Islet of Langerhans (tissue), 1 donor: ENCODE results near the gene FRK.
"Not testable (repeated sequence)": the region's sequence is repeated elsewhere in the genome, so short reads cannot be mapped to it uniquely, and the experiment has no call there.

Experiments used
- FAIRE-seq: peaks from one replicate; lab custom pipeline; 2011; peaks lifted over from hg19 to GRCh38; lab: Jason Lieb, UNC

Gene FRK

DNA sequence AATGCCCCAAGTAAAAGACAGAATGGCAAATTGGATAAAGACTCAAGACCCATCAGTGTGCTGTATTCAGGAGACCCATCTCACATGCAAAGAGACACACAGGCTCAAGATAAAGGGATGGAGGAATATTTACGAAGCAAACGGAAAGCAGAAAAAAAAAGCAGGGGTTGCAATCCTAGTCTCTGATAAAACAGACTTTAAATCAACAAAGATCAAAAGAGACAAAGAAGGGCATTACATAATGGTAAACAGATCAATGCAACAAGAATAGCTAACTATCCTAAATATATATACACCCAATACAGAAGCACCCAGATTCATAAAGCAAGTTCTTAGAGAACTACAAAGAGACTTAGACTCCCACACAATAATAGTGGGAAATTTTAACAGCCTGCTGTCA lies 123.2 kb downstream of the FRK start:
- not testable (repeated sequence) for FAIRE-seq

DNA sequence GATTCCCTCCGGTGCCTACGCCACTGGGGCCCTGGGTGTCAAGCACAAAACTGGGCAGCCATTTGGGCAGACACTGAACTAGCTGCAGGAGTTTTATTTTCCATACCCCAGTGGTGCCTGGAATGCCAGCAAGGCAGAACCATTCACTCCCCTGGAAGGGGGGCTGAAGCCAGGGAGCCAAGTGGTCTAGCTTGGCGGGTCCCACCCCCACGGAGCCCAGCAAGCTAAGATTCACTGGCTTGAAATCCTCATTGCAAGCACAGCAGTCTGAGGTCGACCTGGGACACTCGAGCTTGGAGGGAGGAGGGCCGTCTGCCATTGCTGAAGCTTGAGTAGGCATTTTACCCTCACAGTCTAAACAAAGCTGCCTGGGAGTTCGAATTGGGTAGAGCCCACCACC lies 125.3 kb downstream of the FRK start:
- FAIRE-seq: no peak

DNA sequence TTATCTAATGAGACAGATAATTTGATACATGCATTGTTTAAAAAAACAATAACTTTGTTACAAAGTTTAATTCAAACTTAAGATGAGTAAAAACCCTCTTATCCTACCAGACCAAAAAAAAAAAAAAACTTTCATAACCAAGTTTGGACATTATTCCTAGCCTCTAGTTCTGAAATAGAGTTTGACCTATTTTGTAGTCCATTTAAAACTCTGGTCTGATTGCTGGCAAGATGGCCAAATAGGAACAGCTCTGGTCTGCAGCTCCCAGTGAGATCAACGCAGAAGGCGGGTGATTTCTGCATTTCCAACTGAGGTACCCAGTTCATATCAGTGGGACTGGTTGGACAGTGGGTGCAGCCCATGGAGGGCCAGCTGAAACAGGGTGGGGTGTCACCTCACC lies 125.9 kb downstream of the FRK start:
- no peak for FAIRE-seq

DNA sequence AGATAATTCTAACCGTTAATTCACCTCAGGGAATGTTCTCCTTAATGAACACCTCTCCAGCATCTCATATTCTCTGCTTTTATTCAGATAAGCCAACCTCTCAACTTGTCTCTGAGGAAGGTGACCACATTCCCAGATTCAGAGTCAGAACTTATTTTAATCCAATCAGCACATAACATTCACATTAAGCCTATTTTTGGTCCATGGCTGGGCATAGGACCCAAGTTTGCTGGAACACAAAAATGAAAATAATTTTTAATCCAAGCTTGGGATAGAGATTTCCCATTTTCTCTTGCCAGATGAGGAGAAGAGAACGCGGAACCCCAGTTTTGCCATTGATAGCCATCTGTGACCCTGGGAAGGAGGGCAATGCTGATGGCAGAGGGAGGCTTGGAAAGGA lies 126.5 kb downstream of the FRK start:
- no peak for FAIRE-seq

DNA sequence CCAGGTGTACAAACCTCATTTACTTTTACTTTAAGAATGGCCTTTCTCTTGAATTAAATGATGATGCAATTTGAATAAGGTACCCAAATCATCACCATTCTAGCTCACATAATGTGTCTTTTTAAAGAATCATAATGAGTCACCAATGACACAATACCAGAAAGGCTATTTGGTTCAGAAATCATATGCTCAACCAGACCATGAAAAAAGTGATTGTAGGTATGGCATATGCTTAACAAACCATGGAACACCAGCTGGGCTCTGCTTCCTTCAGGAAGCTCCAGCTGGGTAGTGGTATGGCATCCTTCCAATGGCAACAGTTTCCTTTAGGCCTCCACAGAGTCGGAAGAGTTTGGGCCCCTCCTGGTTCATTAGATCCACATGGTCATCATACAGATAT lies 128.2 kb downstream of the FRK start:
- FAIRE-seq: no peak

DNA sequence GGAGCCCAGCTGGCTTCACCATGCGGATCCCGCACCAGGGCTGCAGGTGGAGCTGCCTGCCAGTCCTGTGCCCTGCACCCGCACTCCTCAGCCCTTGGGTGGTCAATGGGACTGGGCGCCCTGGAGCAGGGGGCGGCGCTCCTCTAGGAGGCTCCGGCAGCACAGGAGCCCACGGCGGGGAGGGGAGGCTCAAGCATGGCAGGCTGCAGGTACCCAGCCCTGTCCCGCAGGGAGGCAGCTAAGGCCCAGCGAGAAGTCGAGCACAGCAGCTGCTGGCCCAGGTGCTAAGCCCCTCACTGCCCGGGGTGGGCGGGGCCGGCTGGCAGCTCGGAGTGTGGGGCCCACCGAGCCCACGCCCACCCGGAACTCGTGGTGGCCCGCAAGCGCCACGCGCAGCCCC lies 132.7 kb downstream of the FRK start:
- FAIRE-seq: not testable (repeated sequence)

DNA sequence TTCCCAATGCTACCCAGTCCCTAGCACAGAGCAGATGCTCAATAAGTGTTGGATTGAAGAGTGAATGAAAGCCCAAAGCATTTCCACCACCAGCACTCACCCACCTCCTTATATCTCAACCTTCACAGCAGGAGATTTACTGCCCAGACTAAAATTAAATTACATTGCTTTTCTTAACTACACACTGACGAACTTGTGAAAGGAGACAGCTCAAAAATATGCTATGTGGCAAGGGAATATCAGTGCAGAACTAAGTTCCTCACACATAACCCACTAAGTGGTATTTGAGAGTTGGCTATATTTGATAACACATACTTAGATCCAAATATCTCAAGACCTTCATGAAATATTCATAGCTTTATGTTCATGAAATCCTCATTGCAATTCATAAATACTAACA lies 137.7 kb downstream of the FRK start:
- FAIRE-seq: no peak

DNA sequence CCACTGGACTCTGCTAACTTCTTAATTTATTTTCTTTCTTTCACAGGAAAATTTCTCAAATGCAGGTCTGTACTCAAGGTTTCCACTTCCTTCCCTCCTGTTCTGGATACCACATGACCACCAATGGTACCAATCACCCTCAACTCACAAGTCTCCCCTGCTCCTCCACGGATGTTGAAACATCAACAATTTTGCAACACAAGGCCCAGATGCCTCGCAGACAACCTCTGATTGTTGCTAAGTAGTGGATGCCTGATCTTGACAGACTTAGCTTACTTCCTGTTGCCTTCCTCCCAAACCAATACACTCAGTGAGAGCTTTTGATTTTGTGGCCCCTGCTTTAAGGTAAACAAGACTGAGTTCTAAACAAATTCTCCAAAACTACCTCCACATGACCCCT lies 146.6 kb downstream of the FRK start:
- FAIRE-seq: no peak

DNA sequence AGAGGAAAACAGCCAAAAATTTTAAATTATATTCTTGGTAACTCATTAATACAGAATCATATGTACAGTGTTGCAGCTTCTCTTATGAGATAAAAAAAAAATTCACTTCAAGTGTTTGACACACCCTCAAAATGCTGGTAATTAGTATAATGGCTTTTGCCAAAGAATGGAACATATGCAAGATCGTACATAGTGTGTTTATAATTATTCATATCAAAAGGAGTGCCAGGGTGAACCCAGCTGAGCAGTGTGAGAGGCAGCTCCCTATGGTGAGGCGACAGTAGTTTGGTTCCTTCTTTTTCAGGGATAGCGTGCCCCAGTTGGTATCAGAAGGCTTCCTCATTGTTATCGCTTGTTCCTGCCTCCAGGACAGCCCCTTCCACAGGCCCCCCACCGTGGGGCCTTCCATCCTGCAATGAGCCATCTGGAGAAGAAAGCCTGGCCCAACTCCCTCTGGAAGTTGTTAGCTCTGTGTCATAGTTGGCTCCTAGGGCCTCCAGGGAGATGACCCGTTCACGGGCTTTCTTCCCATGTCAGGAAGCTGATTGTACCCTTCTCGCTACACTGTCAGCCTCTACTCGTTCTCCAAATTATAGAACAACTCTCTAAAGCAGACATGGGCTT lies 150.7 kb downstream of the FRK start:
- FAIRE-seq: no peak

DNA sequence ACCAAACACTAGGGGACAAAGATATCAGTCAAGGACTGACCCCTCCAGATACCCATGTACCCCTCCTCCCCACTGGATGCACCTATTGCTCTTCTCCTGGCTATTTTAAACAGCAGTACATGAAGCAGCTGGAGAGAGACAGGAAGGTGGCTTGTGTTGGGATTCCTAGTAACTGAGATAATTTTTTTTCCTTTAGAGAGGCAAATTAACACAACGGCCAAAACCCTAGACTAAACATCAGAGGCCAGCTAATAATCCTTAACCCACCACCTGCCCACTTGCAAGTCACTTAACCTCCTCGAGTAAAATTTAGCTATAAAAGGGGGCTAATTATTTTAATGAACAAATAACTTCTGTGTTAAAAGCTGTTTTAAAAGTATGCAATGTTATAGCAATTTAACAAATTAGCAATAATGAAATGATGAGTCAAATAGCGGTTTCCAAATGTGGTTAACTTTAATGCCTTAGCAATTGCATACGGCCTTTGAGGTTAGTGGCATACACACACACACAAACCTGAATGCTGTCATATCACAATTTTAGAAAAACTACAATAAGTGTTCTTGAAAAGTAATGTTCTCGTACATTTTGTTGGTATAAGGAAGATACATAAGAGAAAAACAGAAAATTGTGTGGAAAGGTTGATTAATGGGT lies 151.7 kb downstream of the FRK start:
- no peak for FAIRE-seq

DNA sequence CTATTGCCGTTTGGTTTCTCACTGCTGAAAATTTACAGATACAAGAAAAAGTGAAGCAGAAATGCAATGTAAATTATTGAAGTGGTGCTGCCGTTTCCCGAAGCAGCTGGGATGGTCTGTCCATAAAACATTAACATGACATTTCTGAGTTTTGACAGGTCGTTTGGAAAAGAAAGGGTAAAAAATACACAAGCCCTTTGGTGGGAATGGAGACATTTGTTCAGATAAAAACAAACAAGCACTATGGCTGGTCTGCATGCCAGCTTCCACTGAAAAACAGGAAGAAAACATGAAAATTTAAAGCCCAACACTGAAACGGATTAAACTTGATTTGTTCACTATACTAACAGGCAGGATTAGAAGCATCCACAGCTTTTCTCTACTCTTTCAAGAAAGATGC lies 155.2 kb downstream of the FRK start:
- FAIRE-seq: no peak

DNA sequence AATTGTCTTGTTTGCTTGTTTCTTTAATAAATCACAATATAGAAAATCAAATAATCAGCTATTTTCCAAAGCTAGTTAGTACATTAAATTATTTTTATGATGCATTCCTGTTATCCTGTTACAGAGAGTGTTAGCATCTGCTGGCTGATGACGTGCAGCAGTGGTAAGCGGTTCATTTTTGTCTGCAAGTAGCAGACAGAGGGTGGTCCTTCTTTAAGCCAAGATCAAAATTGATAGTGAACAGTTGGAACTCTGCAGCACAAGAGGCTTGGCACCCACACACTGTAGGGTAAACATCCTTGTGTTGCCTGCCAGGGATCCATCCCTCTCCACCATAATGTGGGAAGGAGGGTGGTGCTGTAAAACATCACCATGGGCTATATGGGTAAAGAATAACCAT lies 158.3 kb downstream of the FRK start:
- FAIRE-seq: no peak

DNA sequence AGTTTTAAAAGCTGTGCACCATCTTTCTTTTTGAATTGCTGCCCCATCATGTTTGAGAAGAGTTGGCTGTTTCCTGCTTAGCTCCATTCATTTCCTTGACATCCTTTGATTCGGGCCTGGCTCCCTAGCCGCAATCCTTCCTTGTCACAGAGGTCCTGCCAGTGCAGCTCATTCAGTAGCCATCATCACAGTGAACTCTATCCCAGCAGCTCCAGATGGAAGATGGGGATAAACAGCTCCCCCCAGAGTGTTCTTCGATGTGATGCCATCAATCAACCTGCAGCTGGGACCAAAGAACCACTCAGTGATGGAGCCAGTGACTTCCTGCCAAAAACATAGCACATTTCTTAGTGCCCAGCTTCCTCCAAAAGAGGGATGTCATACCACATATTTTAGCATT lies 158.8 kb downstream of the FRK start:
- FAIRE-seq: no peak

DNA sequence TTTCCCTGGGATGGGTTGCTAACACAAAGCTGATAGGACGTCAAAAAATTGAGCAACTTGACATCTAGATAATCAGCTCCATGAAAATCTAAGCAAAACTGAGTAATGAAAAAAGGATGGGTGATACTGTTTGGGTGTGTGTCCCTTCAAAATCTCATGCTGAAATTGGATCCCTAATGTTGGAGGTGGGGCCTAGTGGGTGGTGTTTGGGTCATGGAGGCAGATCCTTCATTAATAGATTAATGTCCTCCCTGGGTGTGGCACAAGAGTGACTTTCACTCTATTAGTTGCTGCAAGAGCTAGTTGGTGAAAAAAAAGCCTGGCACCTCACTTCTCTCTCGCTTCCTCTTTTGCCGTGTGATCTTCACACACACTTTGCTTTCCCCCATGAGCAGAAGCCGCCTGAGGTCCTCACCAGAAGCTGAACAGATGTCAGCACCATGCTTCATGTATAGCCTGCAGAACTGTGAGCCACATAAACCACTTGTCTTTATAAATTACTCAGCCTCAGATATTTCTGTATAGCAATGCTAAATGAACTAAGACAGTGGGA lies 160.9 kb downstream of the FRK start:
- FAIRE-seq: no peak

DNA sequence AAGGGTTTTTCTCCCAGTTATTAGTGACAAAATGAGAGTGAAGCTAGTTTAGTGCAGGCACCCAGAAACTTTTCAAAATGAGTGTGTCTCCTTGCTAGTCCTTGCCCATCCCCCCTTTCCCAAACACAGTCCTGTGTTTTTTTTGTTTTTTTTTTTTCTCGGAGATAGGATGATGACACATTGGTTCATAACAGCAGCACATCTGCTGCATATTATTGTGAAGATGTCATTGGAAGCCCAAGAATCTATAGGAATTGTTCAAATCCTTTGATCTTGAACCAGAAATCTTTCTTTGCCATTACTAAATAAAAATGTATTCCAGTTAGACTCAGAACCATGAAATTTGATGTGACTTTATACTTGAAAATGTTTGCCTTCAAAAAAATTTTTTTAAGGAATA lies 162.4 kb downstream of the FRK start:
- no peak for FAIRE-seq

DNA sequence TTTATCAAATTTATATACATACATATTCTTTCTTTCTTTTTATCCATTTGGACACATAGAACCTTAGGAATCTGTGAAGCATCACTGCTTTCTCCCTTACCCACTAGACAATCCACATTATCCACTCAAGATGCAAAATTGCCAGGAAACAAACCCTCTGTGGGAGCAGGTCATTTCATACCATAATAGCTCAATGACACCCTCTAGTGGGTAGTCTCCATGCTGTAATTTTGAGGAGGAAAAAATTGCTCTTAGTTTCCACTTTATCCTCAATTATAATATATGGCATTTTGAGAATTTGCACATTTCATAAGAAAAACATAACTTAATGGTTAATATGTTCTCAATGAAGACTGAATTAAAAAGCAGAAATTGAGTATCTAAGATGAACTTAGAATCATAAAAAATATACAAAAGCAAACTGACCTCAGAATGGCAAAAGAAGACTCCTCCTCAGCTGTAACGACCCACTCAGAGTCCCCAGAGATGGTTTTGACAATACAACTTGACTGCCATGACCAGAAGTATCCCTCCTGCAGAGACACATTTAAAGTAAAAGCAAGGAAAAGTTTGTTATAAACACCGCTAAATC lies 164.1 kb downstream of the FRK start:
- peak; percentile 99 for FAIRE-seq

DNA sequence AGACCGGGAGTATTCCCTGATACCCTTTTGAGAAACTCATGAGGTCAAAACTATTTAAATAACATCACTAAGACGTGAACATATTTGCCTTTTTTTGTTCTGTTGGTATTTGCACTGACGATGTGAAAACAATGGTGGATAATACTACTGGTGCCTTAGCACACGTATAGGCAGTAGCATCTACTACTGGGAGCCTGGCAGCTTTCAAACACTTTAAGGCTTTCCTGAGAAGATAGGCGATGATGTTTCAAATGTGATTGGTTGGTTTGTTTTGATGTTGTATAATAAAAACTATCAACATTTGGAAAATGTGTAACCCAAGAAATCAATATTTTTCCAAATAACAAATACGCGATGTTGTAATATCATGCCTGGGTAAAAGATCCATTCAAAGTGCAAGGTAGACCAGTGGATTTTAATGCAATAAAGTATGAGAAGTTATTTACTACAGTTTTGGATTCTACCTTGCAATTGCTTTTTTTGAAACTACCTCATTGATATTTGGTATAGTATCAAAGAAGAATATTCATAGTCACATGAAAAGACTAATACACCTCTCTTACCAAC lies 166.2 kb downstream of the FRK start:
- FAIRE-seq: peak; percentile 43

DNA sequence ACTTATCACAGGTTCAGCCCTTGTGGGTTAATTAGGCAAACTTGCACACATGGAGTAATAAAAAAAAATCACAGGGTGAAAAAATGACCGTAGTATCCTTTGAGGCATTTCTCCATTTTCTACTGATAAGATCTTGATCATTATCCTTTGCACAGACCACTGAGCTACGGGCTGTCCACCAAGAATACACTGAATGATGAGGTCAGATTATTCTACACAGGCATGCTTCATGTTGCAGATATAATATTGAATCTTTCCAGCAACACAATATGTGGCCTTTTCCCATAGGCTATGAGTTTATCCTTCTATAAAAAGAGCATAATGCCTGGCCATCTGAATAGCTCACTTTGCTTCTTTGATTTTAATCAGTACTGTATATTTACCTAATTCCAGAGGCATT lies 168.9 kb downstream of the FRK start:
- FAIRE-seq: no peak

DNA sequence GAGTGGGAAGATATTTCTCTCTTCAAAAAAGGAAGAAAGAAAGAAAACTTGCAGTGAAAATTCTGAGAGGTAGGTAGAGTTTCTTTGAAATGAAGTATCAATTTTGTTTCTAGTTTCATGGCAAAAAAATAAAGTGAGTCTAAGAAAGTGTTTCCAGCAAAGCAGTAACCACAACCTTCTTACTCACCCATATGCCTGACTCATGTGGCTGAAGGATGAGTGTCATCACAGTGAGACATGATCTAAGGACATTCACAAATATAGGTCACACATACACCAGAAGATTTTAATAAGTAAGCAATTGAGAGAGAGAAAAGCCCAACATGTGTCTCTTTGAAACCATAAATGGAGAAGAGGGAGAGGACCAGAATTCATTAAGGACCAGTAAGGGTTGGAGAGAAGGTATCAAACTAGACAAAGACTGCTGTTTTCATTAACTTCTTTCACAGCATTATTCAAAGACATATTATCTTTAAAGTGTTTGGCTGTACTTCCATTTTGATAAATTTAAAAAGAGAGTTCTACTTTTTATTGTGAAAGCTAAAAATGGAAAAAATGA lies 169.5 kb downstream of the FRK start:
- FAIRE-seq: no peak

DNA sequence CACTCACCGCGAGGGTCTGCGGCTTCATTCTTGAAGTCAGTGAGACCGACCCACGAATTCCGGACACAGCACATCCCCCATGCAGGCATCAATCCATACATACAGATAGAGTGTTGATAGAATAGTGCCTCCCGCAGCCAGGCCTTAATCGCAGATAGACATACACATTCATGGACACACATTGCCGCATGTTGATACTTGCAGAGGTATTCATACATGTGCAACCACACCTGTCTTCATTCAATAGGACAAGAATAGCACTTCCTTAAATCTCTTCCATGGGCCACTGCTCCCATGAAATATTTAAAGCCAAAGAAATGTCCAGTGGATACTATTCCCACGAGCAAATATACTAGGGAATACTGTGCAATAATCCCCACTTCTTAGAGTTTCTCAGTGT lies 170.5 kb downstream of the FRK start:
- no peak for FAIRE-seq

DNA sequence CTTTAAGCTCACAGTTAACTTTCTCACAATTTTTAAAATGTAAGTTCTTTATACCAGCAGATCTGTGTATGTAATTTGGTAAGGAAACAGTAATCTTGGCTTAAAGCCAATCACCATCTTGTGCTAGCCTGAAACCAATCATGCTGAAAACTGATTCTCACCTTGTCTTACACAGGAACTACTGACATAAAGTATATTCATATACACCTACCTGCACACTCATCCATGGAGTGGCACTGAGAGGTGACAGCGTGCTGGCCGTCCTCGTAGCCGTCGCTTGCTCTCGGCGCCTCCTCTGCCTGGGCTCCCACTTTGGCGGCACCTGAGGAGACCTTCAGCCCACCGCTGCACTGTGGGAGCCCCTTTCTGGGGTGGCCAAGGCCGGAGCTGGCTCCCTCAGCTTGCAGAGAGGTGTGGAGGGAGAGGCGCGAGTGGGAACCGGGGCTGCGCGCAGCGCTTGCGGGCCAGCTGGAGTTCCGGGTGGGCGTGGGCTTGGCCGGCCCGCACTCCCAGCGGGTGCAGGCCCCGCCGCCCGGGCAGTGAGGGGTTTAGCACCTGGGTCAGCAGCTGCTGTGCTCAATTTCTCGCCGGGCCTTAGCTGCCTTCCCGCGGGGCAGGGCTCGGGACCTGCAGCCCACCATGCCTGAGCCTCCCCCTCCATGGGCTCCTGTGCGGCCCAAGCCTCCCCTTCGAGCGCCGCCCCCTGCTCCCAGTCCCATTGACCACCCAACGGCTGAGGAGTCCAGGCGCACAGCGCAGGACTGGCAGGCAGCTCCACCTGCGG lies 171.8 kb downstream of the FRK start:
- FAIRE-seq: not testable (repeated sequence)

DNA sequence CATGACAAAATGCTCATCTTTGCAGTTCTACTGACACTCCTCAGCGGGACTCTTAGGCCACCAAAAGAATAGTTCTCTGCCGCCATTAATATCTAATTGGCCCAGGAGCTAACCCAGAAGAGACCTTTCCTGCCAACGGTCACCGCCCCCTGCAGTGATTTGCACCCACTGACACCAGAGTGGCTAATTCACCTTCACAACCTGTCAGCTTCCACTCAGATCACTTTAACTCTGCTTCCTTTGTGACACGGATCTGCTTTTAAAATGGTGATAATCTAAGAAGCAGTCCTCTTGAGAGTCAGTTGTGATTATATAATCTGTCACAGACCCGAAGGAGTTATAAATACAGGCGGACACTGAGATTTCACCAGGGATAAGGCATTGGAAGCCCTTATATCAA lies 172.8 kb downstream of the FRK start:
- FAIRE-seq: no peak
